ENCODE data around the gene SPEF2. TPM values are rescaled to one million over a fixed set of nuclear protein-coding genes. Genes with fewer than 3 reads are reported as not detected.
A peak's percentile ranks its signal among the peaks of the same experiment; 100 is the strongest.

Gene SPEF2
- total RNA-seq, 2 experiments from 2014 or later, result 5.1 to 6.4 TPM

- POLR2A ChIA-PET, result no interaction called here
- Mint-ChIP-seq H3K36me3 (ENCODE audit: low read depth) (no peaks in the 10 kb centered on the region), H3K27me3 (ENCODE audit: low read depth) (no peaks in the 10 kb centered on the region), H3K9me3 (ENCODE audit: insufficient read depth) (no peaks in the 10 kb centered on the region), H3K4me1 (ENCODE audit: low read depth) (peaks cover 7% of the 10 kb centered on the region), H3K27ac (no peak overlapping the region), H3K4me3 (no peak overlapping the region)
- CTCF ChIA-PET, result interaction anchor here (1.5 kb wide), 1 partner anchor 110 kb away, joined by 6 read pairs; no protein-coding TSS in a partner anchor
- ATAC-seq, result no peak
- DNase-seq, result no peak
Observed at GRCh38 chr5:35761541-35761940, 143.9 kb downstream of the SPEF2 start.

- Mint-ChIP-seq H3K4me1 (ENCODE audit: low read depth) (peaks cover 7% of the 10 kb centered on the region), H3K4me3 (no peak overlapping the region), H3K36me3 (ENCODE audit: low read depth) (no peaks in the 10 kb centered on the region), H3K27me3 (ENCODE audit: low read depth) (no peaks in the 10 kb centered on the region), H3K9me3 (ENCODE audit: insufficient read depth) (no peaks in the 10 kb centered on the region), H3K27ac (no peak overlapping the region)
- DNase-seq (no peak), ATAC-seq (no peak)
- ChIA-PET CTCF (interaction anchor here (1.1 to 1.5 kb wide), 2 partner anchors 111 to 165 kb away, joined by 5 to 6 read pairs; no protein-coding TSS in a partner anchor), POLR2A (no interaction called here)
Observed at GRCh38 chr5:35762368-35762767, 144.7 kb downstream of the SPEF2 start.

GRCh38 chr5:35765921-35766320, 148.3 kb downstream of the SPEF2 start:
- Mint-ChIP-seq H3K4me3 (no peak overlapping the region), H3K4me1 (ENCODE audit: low read depth) (no peaks in the 10 kb centered on the region), H3K27me3 (ENCODE audit: low read depth) (no peaks in the 10 kb centered on the region), H3K27ac (no peak overlapping the region), H3K36me3 (ENCODE audit: low read depth) (no peaks in the 10 kb centered on the region), H3K9me3 (ENCODE audit: insufficient read depth) (no peaks in the 10 kb centered on the region)
- ATAC-seq (no peak), DNase-seq (no peak)
- CTCF ChIA-PET, result interaction anchor here (1.3 kb wide), 1 partner anchor 160 kb away, joined by 5 read pairs; no protein-coding TSS in a partner anchor
- POLR2A ChIA-PET, result interaction anchor here (0.6 kb wide), 1 partner anchor 1757 kb away, joined by 3 read pairs; no protein-coding TSS in a partner anchor

GRCh38 chr5:35771300-35771699, 153.6 kb downstream of the SPEF2 start:
- Mint-ChIP-seq H3K36me3 (ENCODE audit: low read depth) (no peaks in the 10 kb centered on the region), H3K27ac (no peak overlapping the region), H3K27me3 (ENCODE audit: low read depth) (no peaks in the 10 kb centered on the region), H3K4me3 (no peak overlapping the region), H3K9me3 (ENCODE audit: insufficient read depth) (no peaks in the 10 kb centered on the region), H3K4me1 (ENCODE audit: low read depth) (peaks cover 20% of the 10 kb centered on the region)
- ChIA-PET CTCF (interaction anchor here (0.6 to 1.1 kb wide), 2 partner anchors 154 to 1296 kb away, joined by 3 to 4 read pairs; no protein-coding TSS in a partner anchor), POLR2A (no interaction called here)
- no peak for ATAC-seq
- no peak for DNase-seq

- POLR2A ChIA-PET, result no interaction called here
- H3K4me1 Mint-ChIP-seq (ENCODE audit: low read depth), result peaks cover 20% of the 10 kb centered on the region
Observed at GRCh38 chr5:35771839-35772238, 154.2 kb downstream of the SPEF2 start.

GRCh38 chr5:35773967-35774366, 156.3 kb downstream of the SPEF2 start:
- Mint-ChIP-seq H3K9me3 (ENCODE audit: insufficient read depth) (no peaks in the 10 kb centered on the region), H3K4me3 (no peak overlapping the region), H3K4me1 (ENCODE audit: low read depth) (peaks cover 28% of the 10 kb centered on the region), H3K27ac (no peak overlapping the region), H3K27me3 (ENCODE audit: low read depth) (no peaks in the 10 kb centered on the region), H3K36me3 (ENCODE audit: low read depth) (no peaks in the 10 kb centered on the region)
- ATAC-seq, result no peak
- POLR2A ChIA-PET, result no interaction called here
- CTCF ChIA-PET, result interaction anchor here (0.8 to 2.0 kb wide), 2 partner anchors 120 to 152 kb away, joined by 3 to 11 read pairs; no protein-coding TSS in a partner anchor
- no peak for DNase-seq

More at GRCh38 chr5:35771839-35772238, 154.2 kb downstream of the SPEF2 start:
- Mint-ChIP-seq H3K27me3 (ENCODE audit: low read depth) (no peaks in the 10 kb centered on the region), H3K4me3 (no peak overlapping the region), H3K36me3 (ENCODE audit: low read depth) (no peaks in the 10 kb centered on the region), H3K27ac (no peak overlapping the region), H3K9me3 (ENCODE audit: insufficient read depth) (no peaks in the 10 kb centered on the region)
- DNase-seq (no peak), ATAC-seq (no peak)
- CTCF ChIA-PET, result interaction anchor here (0.6 to 1.0 kb wide), 2 partner anchors 121 to 1297 kb away, joined by 3 read pairs; no protein-coding TSS in a partner anchor

- no peak overlapping the region for H3K27ac Mint-ChIP-seq
- H3K27me3 Mint-ChIP-seq (ENCODE audit: low read depth), result no peaks in the 10 kb centered on the region
- peaks cover 44% of the 10 kb centered on the region for H3K4me1 Mint-ChIP-seq (ENCODE audit: low read depth)
- POLR2A ChIA-PET, result no interaction called here
- CTCF ChIA-PET, result interaction anchor here (0.8 to 7.8 kb wide), 21 partner anchors 10 to 160 kb away, joined by 3 to 160 read pairs (median 10); partner anchors contain the start of gene IL7R
- H3K36me3 Mint-ChIP-seq (ENCODE audit: low read depth), result no peaks in the 10 kb centered on the region
- no peak for DNase-seq
- no peak for ATAC-seq
- H3K4me3 Mint-ChIP-seq, result no peak overlapping the region
- H3K9me3 Mint-ChIP-seq (ENCODE audit: insufficient read depth), result no peaks in the 10 kb centered on the region
Observed at GRCh38 chr5:35776757-35777156, 159.1 kb downstream of the SPEF2 start.

GRCh38 chr5:35777358-35778087, 159.9 kb downstream of the SPEF2 start:
- peak; percentile 86 for DNase-seq
- no peak overlapping the region for H3K4me3 Mint-ChIP-seq
- CTCF ChIA-PET, result interaction anchor here (0.7 to 7.8 kb wide), 27 partner anchors 8 to 161 kb away, joined by 3 to 160 read pairs (median 4); partner anchors contain the start of gene IL7R
- H3K36me3 Mint-ChIP-seq (ENCODE audit: low read depth), result no peaks in the 10 kb centered on the region
- POLR2A ChIA-PET, result no interaction called here
- H3K9me3 Mint-ChIP-seq (ENCODE audit: insufficient read depth), result no peaks in the 10 kb centered on the region
- H3K27me3 Mint-ChIP-seq (ENCODE audit: low read depth), result no peaks in the 10 kb centered on the region
- H3K4me1 Mint-ChIP-seq (ENCODE audit: low read depth), result peaks cover 47% of the 10 kb centered on the region
- peak; percentile 64 for ATAC-seq
- peak overlapping the region; percentile 45 for H3K27ac Mint-ChIP-seq

GRCh38 chr5:35778259-35778769, 160.7 kb downstream of the SPEF2 start:
- DNase-seq (no peak), ATAC-seq (no peak)
- H3K9me3 Mint-ChIP-seq (ENCODE audit: insufficient read depth), result no peaks in the 10 kb centered on the region
- no peaks in the 10 kb centered on the region for H3K27me3 Mint-ChIP-seq (ENCODE audit: low read depth)
- POLR2A ChIA-PET, result interaction anchor here (0.6 kb wide), 1 partner anchor 9 kb away, joined by 3 read pairs; no protein-coding TSS in a partner anchor
- H3K36me3 Mint-ChIP-seq (ENCODE audit: low read depth), result no peaks in the 10 kb centered on the region
- H3K4me1 Mint-ChIP-seq (ENCODE audit: low read depth), result peaks cover 49% of the 10 kb centered on the region
- no peak overlapping the region for H3K27ac Mint-ChIP-seq
- CTCF ChIA-PET, result interaction anchor here (0.9 to 7.8 kb wide), 18 partner anchors 8 to 146 kb away, joined by 3 to 160 read pairs (median 16); partner anchors contain the start of gene IL7R
- H3K4me3 Mint-ChIP-seq, result no peak overlapping the region

GRCh38 chr5:35780236-35780635, 162.6 kb downstream of the SPEF2 start:
- Mint-ChIP-seq H3K4me3 (peak overlapping the region; percentile 22), H3K9me3 (ENCODE audit: insufficient read depth) (no peaks in the 10 kb centered on the region), H3K27ac (peak overlapping the region; percentile 40), H3K36me3 (ENCODE audit: low read depth) (no peaks in the 10 kb centered on the region), H3K27me3 (ENCODE audit: low read depth) (no peaks in the 10 kb centered on the region), H3K4me1 (ENCODE audit: low read depth) (peaks cover 55% of the 10 kb centered on the region)
- DNase-seq, result peak; percentile 40
- CTCF ChIA-PET, result interaction anchor here (0.7 to 7.8 kb wide), 13 partner anchors 10 to 144 kb away, joined by 3 to 160 read pairs (median 21); partner anchors contain the start of gene IL7R
- POLR2A ChIA-PET, result interaction anchor here (0.6 to 3.7 kb wide), 11 partner anchors 26 to 372 kb away, joined by 3 to 14 read pairs (median 3); partner anchors contain the start of gene SKP2
- ATAC-seq, result peak; percentile 62

- DNase-seq (no peak), ATAC-seq (no peak)
- no peak overlapping the region for H3K4me3 Mint-ChIP-seq
- H3K27ac Mint-ChIP-seq, result peak overlapping the region; percentile 45
- H3K9me3 Mint-ChIP-seq (ENCODE audit: insufficient read depth), result no peaks in the 10 kb centered on the region
- ChIA-PET POLR2A (interaction anchor here (0.9 to 3.7 kb wide), 4 partner anchors 41 to 371 kb away, joined by 3 to 14 read pairs (median 8); partner anchors contain the start of gene SKP2), CTCF (interaction anchor here (0.7 to 7.8 kb wide), 11 partner anchors 9 to 143 kb away, joined by 3 to 160 read pairs (median 36); partner anchors contain the start of gene IL7R)
- no peaks in the 10 kb centered on the region for H3K36me3 Mint-ChIP-seq (ENCODE audit: low read depth)
- peaks cover 63% of the 10 kb centered on the region for H3K4me1 Mint-ChIP-seq (ENCODE audit: low read depth)
- no peaks in the 10 kb centered on the region for H3K27me3 Mint-ChIP-seq (ENCODE audit: low read depth)
Observed at GRCh38 chr5:35781181-35781790, 163.6 kb downstream of the SPEF2 start.

All from activated CD8-positive, alpha-beta T cell treated with anti-CD3 and anti-CD28 coated beads, Interleukin-2, amount 10 ng/mL, durations not matched to agents 7 days and 5 days (primary cell).